Measurements from ENCODE around the gene B4GALT5. TPM values are rescaled to one million over a fixed set of nuclear protein-coding genes. Genes with fewer than 3 reads are reported as not detected.

B4GALT5 gene
- total and polyA plus RNA-seq, 2 donors (not counting 1 experiment from before 2014, with no cell fraction given), result 21.0 to 28.0 TPM

DNA sequence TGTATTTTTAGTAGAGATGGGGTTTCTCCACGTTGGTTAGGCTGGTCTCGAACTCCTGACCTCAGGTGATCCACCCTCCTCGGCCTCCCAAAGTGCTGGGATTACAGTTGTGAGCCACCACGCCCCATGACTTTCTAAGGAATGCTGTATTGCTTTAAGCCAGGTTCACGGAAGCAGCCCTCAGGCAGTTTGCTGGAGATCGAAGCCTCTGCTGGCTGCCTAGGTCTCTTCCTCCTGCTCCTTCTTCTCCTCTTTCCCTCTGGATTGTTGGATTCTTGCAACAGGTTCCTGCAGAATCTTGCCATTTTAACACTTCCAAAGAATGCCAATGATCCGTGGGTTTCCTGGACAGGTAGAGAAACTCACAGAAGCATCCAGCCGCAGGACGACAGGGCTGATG, 29.3 kb upstream of the B4GALT5 start:
- no peaks in the 10 kb centered on the region for H3K9me3 ChIP-seq (ENCODE audit: control insufficient read depth, insufficient read depth, low read depth, low read length)
- H3K27me3 ChIP-seq (ENCODE audit: control insufficient read depth, insufficient read depth, low read length), result peaks cover 5% of the 10 kb centered on the region
- H3K9ac ChIP-seq (ENCODE audit: insufficient read depth, low read length), result no peak overlapping the region
- H3K4me1 ChIP-seq (ENCODE audit: control insufficient read depth, extremely low read depth, insufficient read depth, low read length), result peaks cover under 1% of the 10 kb centered on the region
- TF ChIP-seq, protein P1, sequence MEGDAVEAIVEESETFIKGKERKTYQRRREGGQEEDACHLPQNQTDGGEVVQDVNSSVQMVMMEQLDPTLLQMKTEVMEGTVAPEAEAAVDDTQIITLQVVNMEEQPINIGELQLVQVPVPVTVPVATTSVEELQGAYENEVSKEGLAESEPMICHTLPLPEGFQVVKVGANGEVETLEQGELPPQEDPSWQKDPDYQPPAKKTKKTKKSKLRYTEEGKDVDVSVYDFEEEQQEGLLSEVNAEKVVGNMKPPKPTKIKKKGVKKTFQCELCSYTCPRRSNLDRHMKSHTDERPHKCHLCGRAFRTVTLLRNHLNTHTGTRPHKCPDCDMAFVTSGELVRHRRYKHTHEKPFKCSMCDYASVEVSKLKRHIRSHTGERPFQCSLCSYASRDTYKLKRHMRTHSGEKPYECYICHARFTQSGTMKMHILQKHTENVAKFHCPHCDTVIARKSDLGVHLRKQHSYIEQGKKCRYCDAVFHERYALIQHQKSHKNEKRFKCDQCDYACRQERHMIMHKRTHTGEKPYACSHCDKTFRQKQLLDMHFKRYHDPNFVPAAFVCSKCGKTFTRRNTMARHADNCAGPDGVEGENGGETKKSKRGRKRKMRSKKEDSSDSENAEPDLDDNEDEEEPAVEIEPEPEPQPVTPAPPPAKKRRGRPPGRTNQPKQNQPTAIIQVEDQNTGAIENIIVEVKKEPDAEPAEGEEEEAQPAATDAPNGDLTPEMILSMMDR (conservative IDR thresholded peaks at IDR 0.05 in 1 of 2, IDR thresholded peaks at IDR 0.05 in 1 of 2; ENCODE audit: low read depth in 1 of 2, low read length in 2 of 2), result no peak
- no peak for TF ChIP-seq EZH2 (IDR thresholded peaks at IDR 0.05; ENCODE audit: low read length, missing control alignments)
- H3K4me3 ChIP-seq (replicated peaks in 1 of 4; ENCODE audit: control extremely low read depth in 1 of 4, insufficient read depth in 1 of 4, low read depth in 3 of 4, low read length in 4 of 4), result no peak overlapping the region
- no peak overlapping the region for H3K27ac ChIP-seq (ENCODE audit: insufficient read depth, low read length)
- no peak overlapping the region for H3K4me2 ChIP-seq (ENCODE audit: extremely low read depth, insufficient read depth, low read length)
- no peak for DNase-seq (ENCODE audit: low read depth in 2 of 2)
- H3K79me2 ChIP-seq (ENCODE audit: control insufficient read depth, insufficient read depth, low read length), result no peaks in the 10 kb centered on the region
- no peaks in the 10 kb centered on the region for H3K36me3 ChIP-seq (ENCODE audit: control insufficient read depth, insufficient read depth, low read length)
- no peaks in the 10 kb centered on the region for H4K20me1 ChIP-seq (ENCODE audit: control insufficient read depth, extremely low read depth, insufficient read depth, low read length)
- no peak overlapping the region for H2AFZ ChIP-seq (ENCODE audit: low read length)

DNA sequence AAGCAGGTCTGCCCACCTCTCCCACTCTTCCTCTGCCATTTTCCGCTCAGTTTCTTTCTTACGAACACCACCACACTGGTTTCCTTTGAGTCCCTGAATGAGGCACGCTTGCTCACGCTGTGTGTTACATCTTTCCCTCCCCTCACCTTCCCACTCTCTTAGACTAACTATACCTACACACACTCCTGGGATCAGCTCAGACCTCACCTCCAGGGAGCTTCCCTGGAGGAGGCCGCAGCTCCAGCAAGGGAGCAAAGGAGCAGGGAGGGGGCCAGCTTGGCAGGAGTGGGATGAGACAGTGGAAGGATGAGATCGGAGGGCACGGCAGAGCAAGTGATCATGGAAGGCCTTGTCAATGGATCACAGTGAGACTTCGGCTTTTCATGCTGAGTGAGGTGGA, 28.3 kb upstream of the B4GALT5 start:
- Histone ChIP-seq H3K27me3 (ENCODE audit: control insufficient read depth, insufficient read depth, low read length) (peaks cover 5% of the 10 kb centered on the region), H3K36me3 (ENCODE audit: control insufficient read depth, insufficient read depth, low read length) (no peaks in the 10 kb centered on the region), H4K20me1 (ENCODE audit: control insufficient read depth, extremely low read depth, insufficient read depth, low read length) (no peaks in the 10 kb centered on the region), H3K9ac (ENCODE audit: insufficient read depth, low read length) (no peak overlapping the region), H3K9me3 (ENCODE audit: control insufficient read depth, insufficient read depth, low read depth, low read length) (no peaks in the 10 kb centered on the region), H2AFZ (ENCODE audit: low read length) (no peak overlapping the region), H3K4me3 (replicated peaks in 1 of 4; ENCODE audit: control extremely low read depth in 1 of 4, insufficient read depth in 1 of 4, low read depth in 3 of 4, low read length in 4 of 4) (no peak overlapping the region), H3K4me2 (ENCODE audit: extremely low read depth, insufficient read depth, low read length) (no peak overlapping the region), H3K4me1 (ENCODE audit: control insufficient read depth, extremely low read depth, insufficient read depth, low read length) (no peaks in the 10 kb centered on the region), H3K79me2 (ENCODE audit: control insufficient read depth, insufficient read depth, low read length) (no peaks in the 10 kb centered on the region), H3K27ac (ENCODE audit: insufficient read depth, low read length) (no peak overlapping the region)
- no peak for TF ChIP-seq EZH2 (IDR thresholded peaks at IDR 0.05; ENCODE audit: low read length, missing control alignments)
- TF ChIP-seq, protein P1 (conservative IDR thresholded peaks at IDR 0.05 in 1 of 2, IDR thresholded peaks at IDR 0.05 in 1 of 2; ENCODE audit: low read depth in 1 of 2, low read length in 2 of 2), result no peak
- no peak for DNase-seq (ENCODE audit: low read depth in 2 of 2)

DNA sequence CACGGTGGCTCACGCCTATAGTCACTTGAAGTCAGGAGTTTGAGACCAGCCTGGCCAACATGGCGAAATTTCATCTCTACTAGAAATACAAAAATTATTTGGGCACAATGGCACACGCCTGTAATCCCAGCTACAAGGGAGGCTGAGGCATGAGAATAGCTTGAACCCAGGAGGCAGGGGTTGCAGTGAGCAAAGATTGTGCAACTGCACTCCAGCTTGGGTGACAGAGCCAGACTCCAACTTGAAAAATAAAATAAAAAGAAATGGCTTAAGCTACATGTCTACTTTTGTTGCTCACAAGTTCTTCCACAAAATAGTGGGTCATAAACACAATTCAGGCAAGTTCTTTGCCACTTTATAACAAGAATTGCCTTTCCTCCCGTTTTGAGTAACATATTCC, 27.1 kb upstream of the B4GALT5 start:
- no peak for DNase-seq (ENCODE audit: low read depth in 2 of 2)
- no peak overlapping the region for H2AFZ ChIP-seq (ENCODE audit: low read length)
- peaks cover 5% of the 10 kb centered on the region for H3K27me3 ChIP-seq (ENCODE audit: control insufficient read depth, insufficient read depth, low read length)
- no peaks in the 10 kb centered on the region for H3K9me3 ChIP-seq (ENCODE audit: control insufficient read depth, insufficient read depth, low read depth, low read length)
- no peak overlapping the region for H3K9ac ChIP-seq (ENCODE audit: insufficient read depth, low read length)
- no peaks in the 10 kb centered on the region for H3K4me1 ChIP-seq (ENCODE audit: control insufficient read depth, extremely low read depth, insufficient read depth, low read length)
- H3K27ac ChIP-seq (ENCODE audit: insufficient read depth, low read length), result no peak overlapping the region
- H3K79me2 ChIP-seq (ENCODE audit: control insufficient read depth, insufficient read depth, low read length), result no peaks in the 10 kb centered on the region
- H3K4me2 ChIP-seq (ENCODE audit: extremely low read depth, insufficient read depth, low read length), result no peak overlapping the region
- TF ChIP-seq, protein P1 (conservative IDR thresholded peaks at IDR 0.05 in 1 of 2, IDR thresholded peaks at IDR 0.05 in 1 of 2; ENCODE audit: low read depth in 1 of 2, low read length in 2 of 2), result no peak
- no peak for TF ChIP-seq EZH2 (IDR thresholded peaks at IDR 0.05; ENCODE audit: low read length, missing control alignments)
- H3K36me3 ChIP-seq (ENCODE audit: control insufficient read depth, insufficient read depth, low read length), result no peaks in the 10 kb centered on the region
- no peak overlapping the region for H3K4me3 ChIP-seq (replicated peaks in 1 of 4; ENCODE audit: control extremely low read depth in 1 of 4, insufficient read depth in 1 of 4, low read depth in 3 of 4, low read length in 4 of 4)
- H4K20me1 ChIP-seq (ENCODE audit: control insufficient read depth, extremely low read depth, insufficient read depth, low read length), result no peaks in the 10 kb centered on the region

Measured in fibroblast of lung (primary cell).